OCI-LY7 (cell line): Measurements from ENCODE around the gene PA2G4.

Source experiments
- EZH2phosphoT487 ChIP-seq: fragments of 200-600 bp; sonication (generic); IDR thresholded peaks from 2 replicates; pipeline ENCODE4 v1.6.1; 2018; ENCODE audit warnings: low read depth, borderline replicate concordance, mild to moderate bottlenecking, mixed run types, antibody characterized with exemption, low read length, moderate library complexity, mixed read lengths
- TF ChIP-seq, protein P1 (sequence below): fragments of 200-600 bp; sonication (generic); conservative IDR thresholded peaks from 2 replicates; pipeline ENCODE4 v1.5.1; 2014; ENCODE audit warnings: mild to moderate bottlenecking, antibody characterized with exemption, low read length, moderate library complexity, mixed read lengths

DNA sequence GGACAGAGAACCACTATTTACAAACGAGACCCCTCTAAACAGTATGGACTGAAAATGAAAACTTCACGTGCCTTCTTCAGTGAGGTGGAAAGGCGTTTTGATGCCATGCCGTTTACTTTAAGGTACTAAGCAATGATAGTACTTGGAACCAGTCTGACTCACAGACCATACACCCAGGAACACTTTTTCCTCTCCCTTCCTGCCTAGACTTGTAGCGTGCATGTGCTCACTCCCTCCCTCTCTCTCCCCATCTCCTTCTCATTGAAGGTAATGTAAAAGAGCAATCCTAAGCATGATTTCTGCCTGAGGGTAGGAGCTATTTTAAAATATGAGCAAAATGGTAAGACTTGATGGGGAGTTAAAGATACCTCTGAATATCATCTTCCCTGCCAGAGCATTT lies 6.2 kb downstream of the PA2G4 start:
- TF ChIP-seq, protein P1, sequence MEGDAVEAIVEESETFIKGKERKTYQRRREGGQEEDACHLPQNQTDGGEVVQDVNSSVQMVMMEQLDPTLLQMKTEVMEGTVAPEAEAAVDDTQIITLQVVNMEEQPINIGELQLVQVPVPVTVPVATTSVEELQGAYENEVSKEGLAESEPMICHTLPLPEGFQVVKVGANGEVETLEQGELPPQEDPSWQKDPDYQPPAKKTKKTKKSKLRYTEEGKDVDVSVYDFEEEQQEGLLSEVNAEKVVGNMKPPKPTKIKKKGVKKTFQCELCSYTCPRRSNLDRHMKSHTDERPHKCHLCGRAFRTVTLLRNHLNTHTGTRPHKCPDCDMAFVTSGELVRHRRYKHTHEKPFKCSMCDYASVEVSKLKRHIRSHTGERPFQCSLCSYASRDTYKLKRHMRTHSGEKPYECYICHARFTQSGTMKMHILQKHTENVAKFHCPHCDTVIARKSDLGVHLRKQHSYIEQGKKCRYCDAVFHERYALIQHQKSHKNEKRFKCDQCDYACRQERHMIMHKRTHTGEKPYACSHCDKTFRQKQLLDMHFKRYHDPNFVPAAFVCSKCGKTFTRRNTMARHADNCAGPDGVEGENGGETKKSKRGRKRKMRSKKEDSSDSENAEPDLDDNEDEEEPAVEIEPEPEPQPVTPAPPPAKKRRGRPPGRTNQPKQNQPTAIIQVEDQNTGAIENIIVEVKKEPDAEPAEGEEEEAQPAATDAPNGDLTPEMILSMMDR, result no peak
- TF ChIP-seq EZH2phosphoT487, result no peak
